K562 (cell line): ENCODE results near the gene TMEM179. TPM values are rescaled to one million over a fixed set of nuclear protein-coding genes. Genes with fewer than 3 reads are reported as not detected.

Experiments used
- ATAC-seq: fragments of 200-7000 bp; cut with Tn5 transposase; 3 replicates; pipeline ENCODE4 v1.9.1; 2020; ENCODE audit warnings: moderate library complexity
- BruUV-seq: library from RNA; stranded (reverse); fragments of 400-500 nt; replicated peaks from 2 replicates; lab custom pipeline; 2021; lab: Mats Ljungman, UMichigan
- CTCF ChIA-PET: fragments of 300-600 bp; formaldehyde crosslinking; extraction: SDS; loops from one replicate; lab custom pipeline; 2021; ENCODE audit warnings: low intra/inter-chr PET ratio; lab: Yijun Ruan, JAX
- POLR2A ChIA-PET: fragments of 300-600, 350-650 bp; sonication (Branson Sonifier 250); formaldehyde crosslinking; extraction: SDS; loops from one replicate; lab custom pipeline; 2021; ENCODE audit warnings: antibody characterized with exemption, inconsistent platforms; lab: Yijun Ruan, JAX
- DNase-seq, 4 experiments: peaks; one replicate each; pipeline versions ENCODE4 v3.0.0 to v3.0.0-alpha.2; 2011 to 2018; ENCODE audit warnings: low spot score in 3 of 4, mixed read lengths in 3 of 4; ENCODE audit errors: extremely low read depth in 1 of 4
- FAIRE-seq: peaks from 2 replicates; lab custom pipeline; 2011; peaks lifted over from hg19 to GRCh38; lab: Jason Lieb, UNC
- H2AFZ ChIP-seq: 2 replicates; pipeline ENCODE4 v1.6.0; 2011; ENCODE audit warnings: low read depth, low read length, control low read depth, inconsistent platforms
- H3K27ac ChIP-seq: fragments of 200-600 bp; 3 replicates; pipeline ENCODE4 v1.8.0; 2011; ENCODE audit warnings: low read depth, mild to moderate bottlenecking, control low read depth, inconsistent platforms, low read length, moderate library complexity, mixed read lengths; ENCODE audit errors: extremely low read depth
- H3K27me3 ChIP-seq, 2 experiments: fragments of 300-600 bp in 1 of 2; 2 replicates in 1 of 2; 3 replicates in 1 of 2; pipeline versions ENCODE4 v1.6.0 to v1.8.0; 2011; ENCODE audit warnings: inconsistent platforms in 2 of 2, low read length in 2 of 2, mild to moderate bottlenecking in 1 of 2, mixed read lengths in 1 of 2, moderate library complexity in 1 of 2; ENCODE audit not compliant: control insufficient read depth in 2 of 2, insufficient read depth in 2 of 2
- H3K36me3 ChIP-seq: fragments of 300-600 bp; 3 replicates; pipeline ENCODE4 v1.8.0; 2011; ENCODE audit warnings: mild to moderate bottlenecking, low read length, inconsistent platforms; ENCODE audit not compliant: control insufficient read depth, insufficient read depth
- H3K4me1 ChIP-seq, 2 experiments: fragments of 200-600 bp in 1 of 2; replicated peaks in 1 of 2; 2 replicates in 1 of 2; 3 replicates in 1 of 2; pipeline versions ENCODE4 v1.5.1 to v1.8.0; 2011; ENCODE audit warnings: inconsistent platforms in 2 of 2, low read length in 2 of 2, mild to moderate bottlenecking in 1 of 2, mixed read lengths in 1 of 2, moderate library complexity in 1 of 2; ENCODE audit not compliant: control insufficient read depth in 2 of 2, insufficient read depth in 2 of 2
- H3K4me2 ChIP-seq: 2 replicates; pipeline ENCODE4 v1.6.1; 2011; ENCODE audit warnings: low read length, control low read depth, inconsistent platforms, mixed read lengths; ENCODE audit not compliant: insufficient read depth
- H3K4me3 ChIP-seq: fragments of 200-600 bp; sonication (generic), shearing (Covaris generic); 2 replicates; pipeline ENCODE4 v1.5.1; 2016; ENCODE audit warnings: control low read depth, inconsistent platforms
- H3K79me2 ChIP-seq: fragments of 200-600 bp; 3 replicates; pipeline ENCODE4 v1.8.0; 2011; ENCODE audit warnings: low read length, inconsistent platforms; ENCODE audit not compliant: control insufficient read depth, insufficient read depth
- H3K9ac ChIP-seq, 2 experiments: 2 replicates each; pipeline versions ENCODE4 v1.6.0 to v1.6.1; 2011; ENCODE audit warnings: low read depth in 2 of 2, low read length in 2 of 2, control low read depth in 1 of 2, inconsistent platforms in 1 of 2, mild to moderate bottlenecking in 1 of 2, mixed read lengths in 1 of 2; ENCODE audit not compliant: insufficient read depth in 1 of 2
- H3K9me1 ChIP-seq: one replicate; pipeline ENCODE4 v1.6.0; 2011; ENCODE audit warnings: inconsistent platforms, mild to moderate bottlenecking, low read length, moderate library complexity; ENCODE audit not compliant: control insufficient read depth, insufficient read depth
- H3K9me3 ChIP-seq: replicated peaks from 2 replicates; pipeline ENCODE4 v1.5.1; 2011; ENCODE audit warnings: low read depth, low read length, inconsistent platforms; ENCODE audit not compliant: control insufficient read depth, insufficient read depth
- H4K20me1 ChIP-seq: replicated peaks from 2 replicates; pipeline ENCODE4 v1.6.1; 2011; ENCODE audit warnings: low read length, inconsistent platforms, mixed read lengths; ENCODE audit not compliant: control insufficient read depth, insufficient read depth
- FOXA1 ChIP-seq: fragments of 450-650 bp; IDR thresholded peaks from 2 replicates; pipeline ENCODE4 v1.6.1; 2016; ENCODE audit warnings: mild to moderate bottlenecking, borderline replicate concordance
- FOXA3 ChIP-seq, 2 experiments: fragments of 450-650 bp in 1 of 2; sonication (generic) in 1 of 2; formaldehyde crosslinking; IDR thresholded peaks in 1 of 2; conservative IDR thresholded peaks in 1 of 2; 2 replicates each; pipeline versions ENCODE4 v1.4.0 to v1.8.0; 2020 to 2022; ENCODE audit warnings: mild to moderate bottlenecking in 2 of 2, missing genetic modification reagents in 1 of 2
- HDAC2 ChIP-seq: fragments of 450-650 bp; IDR thresholded peaks from 2 replicates; pipeline ENCODE4 v1.6.1; 2016; ENCODE audit warnings: mild to moderate bottlenecking
- JUNB ChIP-seq: fragments of 450-650 bp; formaldehyde crosslinking; conservative IDR thresholded peaks from 2 replicates; pipeline ENCODE4 v1.4.0; 2020; ENCODE audit warnings: mild to moderate bottlenecking
- KLF10 ChIP-seq: fragments of 250-450 bp; sonication (Bioruptor Pico); IDR thresholded peaks from 2 replicates; pipeline ENCODE4 v1.6.1; 2021; ENCODE audit warnings: matching md5 sums
- MAFF ChIP-seq: IDR thresholded peaks from 2 replicates; pipeline ENCODE4 v1.6.1; 2012; ENCODE audit warnings: low read length, improper control_type of control experiment
- NFE2 ChIP-seq: IDR thresholded peaks from 2 replicates; pipeline ENCODE4 v1.6.1; 2014; ENCODE audit warnings: antibody characterized with exemption, low read depth
- SIRT6 ChIP-seq: IDR thresholded peaks from one replicate; pipeline ENCODE4 v1.6.1; 2012; ENCODE audit warnings: low read depth, mild to moderate bottlenecking, control low read depth, inconsistent platforms, low read length, moderate library complexity
- TFE3 ChIP-seq: fragments of 450-650 bp; formaldehyde crosslinking; IDR thresholded peaks from 2 replicates; pipeline ENCODE4 v1.4.0; 2020; ENCODE audit warnings: mild to moderate bottlenecking, mixed read lengths
- ZNF592 ChIP-seq: fragments of 450-650 bp; IDR thresholded peaks from 2 replicates; pipeline ENCODE4 v1.6.1; 2017; ENCODE audit warnings: antibody characterized with exemption, mild to moderate bottlenecking
- ZNF780A ChIP-seq: fragments of 250-450 bp; sonication (Bioruptor Pico); IDR thresholded peaks from 2 replicates; pipeline ENCODE4 v1.5.0; 2021; ENCODE audit warnings: mild to moderate bottlenecking
- WGBS: fragments of 100-300 bp; shearing (Covaris generic); methylation state at CpG from one replicate; pipeline ENCODE4 v1.1.6; 2016; ENCODE audit warnings: low coverage, mixed read lengths; ENCODE audit not compliant: insufficient coverage; ENCODE audit errors: missing lambda C conversion rate; 5-methylcytosine and 5-hydroxymethylcytosine counted together
- in situ Hi-C: fragments of 300-500 bp; cut with MboI; formaldehyde crosslinking; loops from 4 replicates; pipeline ENCODE4 v1.15.0; 2018; ENCODE audit warnings: inconsistent platforms, mixed read lengths
- intact Hi-C: fragments of 100-400 bp; cut with micrococcal nuclease; formaldehyde crosslinking; loops from 2 replicates; pipeline ENCODE4 v1.14.2; 2022
- polyA plus RNA-seq, 8 experiments: library from polyadenylated mRNA; depleted of rRNA in 4 of 8; stranded (reverse) in 5 of 8; unstranded in 3 of 8; fragments of >200 nt; fragmentation: Nextera tagmentation in 2 of 8; fragmentation: Illumina TruSeq in 1 of 8; extraction: Ambion mirVana in 2 of 8; extraction: Trizol in 1 of 8; gene quantifications; 2 replicates each; pipeline versions ENCODE4 v1.2.1 to v1.2.3, GENCODE V29; 2011 to 2014; ENCODE audit warnings: inconsistent platforms in 1 of 8, missing spikeins in 1 of 8
- total RNA-seq, 7 experiments: library from RNA; depleted of rRNA in 6 of 7; stranded (reverse); fragments of >200 nt in 6 of 7; fragmentation: Illumina TruSeq in 2 of 7; extraction: Trizol in 2 of 7; gene quantifications; 2 replicates each; pipeline versions ENCODE4 v1.2.1 to v1.2.3, GENCODE V29; 2011 to 2021; ENCODE audit warnings: low replicate concordance in 1 of 7

Gene TMEM179
- total and polyA plus RNA-seq, 9 of the 15 experiments (the other 6 are each of a cell fraction or from before 2014, with no cell fraction given): not detected

GRCh38 chr14:104558231-104559027 is 46.1 kb downstream of the TMEM179 start:
- H4K20me1 ChIP-seq: no peaks in the 10 kb centered on the region
- in situ Hi-C loops: no loop called here
- H2AFZ ChIP-seq: no peak overlapping the region
- no peaks in the 10 kb centered on the region for H3K9me3 ChIP-seq
- no peak overlapping the region for H3K27ac ChIP-seq
- no peak overlapping the region for H3K9ac ChIP-seq
- H3K79me2 ChIP-seq: no peaks in the 10 kb centered on the region
- 0% methylated on average over 8 of the region's 16 CpGs for WGBS
- intact Hi-C loops: no loop called here
- BruUV-seq: no TSS peak
- no peak overlapping the region for H3K4me2 ChIP-seq
- ATAC-seq (no peak), DNase-seq (no peak), FAIRE-seq (no peak)
- peaks cover 0 to 4% of the 10 kb centered on the region in 2 experiments; a peak in 2 of 5 replicates for H3K4me1 ChIP-seq
- no peak overlapping the region for H3K4me3 ChIP-seq
- H3K36me3 ChIP-seq: no peaks in the 10 kb centered on the region
- ChIA-PET POLR2A (interaction anchor here (0.6 to 1.4 kb wide), 2 partner anchors 13 to 213 kb away, joined by 3 to 5 read pairs; no protein-coding TSS in a partner anchor), CTCF (no interaction called here)
- peaks cover 0 to 13% of the 10 kb centered on the region in 2 experiments; a peak in 1 of 5 replicates for H3K27me3 ChIP-seq
- no peaks in the 10 kb centered on the region for H3K9me1 ChIP-seq
- TF ChIP-seq ZNF592: no peak
- TF ChIP-seq KLF10 (CRISPR knock-in tag): no peak
- TF ChIP-seq NFE2: no peak
- no peak for TF ChIP-seq SIRT6
- TF ChIP-seq FOXA3 (CRISPR knock-in tag; conservative IDR thresholded peaks at IDR 0.05 in 1 of 2, IDR thresholded peaks at IDR 0.05 in 1 of 2): no peak
- TF ChIP-seq TFE3: no peak
- no peak for TF ChIP-seq ZNF780A
- TF ChIP-seq FOXA1: no peak
- TF ChIP-seq MAFF: no peak
- no peak for TF ChIP-seq JUNB (CRISPR knock-in tag)
- TF ChIP-seq HDAC2: no peak
